Measurements from ENCODE around the gene CYP39A1. TPM values are rescaled to one million over a fixed set of nuclear protein-coding genes. Genes with fewer than 3 reads are reported as not detected.

Gene CYP39A1
- total and polyA plus RNA-seq, 2 experiments from 2014 or later, result 1.5 to 3.5 TPM

- no peaks in the 10 kb centered on the region for H3K27me3 ChIP-seq (ENCODE audit: insufficient read depth)
- Mint-ChIP-seq H3K36me3 (ENCODE audit: low read depth) (no peaks in the 10 kb centered on the region), H3K4me3 (no peak overlapping the region), H3K27ac (no peak overlapping the region), H3K27me3 (ENCODE audit: insufficient read depth, low read depth, poor library complexity) (peaks cover 3% of the 10 kb centered on the region), H3K9me3 (no peaks in the 10 kb centered on the region; the same call in 1 of the 3 replicates), H3K4me1 (no peaks in the 10 kb centered on the region)
- H3K36me3 ChIP-seq (ENCODE audit: insufficient read depth), result no peaks in the 10 kb centered on the region
- H3K4me1 ChIP-seq (ENCODE audit: insufficient read depth), result no peaks in the 10 kb centered on the region
- DNase-seq (ENCODE audit: low spot score), result no peak
- no peaks in the 10 kb centered on the region for H3K9me2 ChIP-seq (ENCODE audit: insufficient read depth)
- no peaks in the 10 kb centered on the region for H4K20me1 ChIP-seq (replicated peaks; ENCODE audit: insufficient read depth)
- no peak for TF ChIP-seq JUNB (IDR thresholded peaks at IDR 0.05; ENCODE audit: unreplicated experiment)
- no peak for TF ChIP-seq ZNF331 (CRISPR knock-in tag; IDR thresholded peaks at IDR 0.05; ENCODE audit: low read depth)
- no peak overlapping the region for H3K4me3 ChIP-seq
- H3F3A ChIP-seq (replicated peaks; ENCODE audit: low read depth), result no peaks in the 10 kb centered on the region
- no peaks in the 10 kb centered on the region for H3K79me2 ChIP-seq (replicated peaks; ENCODE audit: insufficient read depth)
- no peak overlapping the region for H3K4me2 ChIP-seq
- H3K27ac ChIP-seq (ENCODE audit: low read depth), result no peak overlapping the region
- H2AFZ ChIP-seq, result no peak overlapping the region
- no peak for ATAC-seq
Measured at GRCh38 chr6:46592046-46592445, 60.6 kb downstream of the CYP39A1 start.

GRCh38 chr6:46590765-46591164, 61.9 kb downstream of the CYP39A1 start:
- no peak for ATAC-seq

More at GRCh38 chr6:46590765-46591164, 61.9 kb downstream of the CYP39A1 start:
- Histone ChIP-seq H3K4me3 (no peak overlapping the region), H3K79me2 (replicated peaks; ENCODE audit: insufficient read depth) (no peaks in the 10 kb centered on the region), H3K4me1 (ENCODE audit: insufficient read depth) (no peaks in the 10 kb centered on the region), H3K36me3 (ENCODE audit: insufficient read depth) (no peaks in the 10 kb centered on the region), H2AFZ (no peak overlapping the region), H3K27me3 (ENCODE audit: insufficient read depth) (no peaks in the 10 kb centered on the region), H3K4me2 (no peak overlapping the region), H3K27ac (ENCODE audit: low read depth) (no peak overlapping the region), H4K20me1 (replicated peaks; ENCODE audit: insufficient read depth) (no peaks in the 10 kb centered on the region), H3F3A (replicated peaks; ENCODE audit: low read depth) (no peaks in the 10 kb centered on the region), H3K9me2 (ENCODE audit: insufficient read depth) (no peaks in the 10 kb centered on the region)
- Mint-ChIP-seq H3K4me3 (no peak overlapping the region), H3K4me1 (no peaks in the 10 kb centered on the region), H3K27ac (no peak overlapping the region), H3K27me3 (ENCODE audit: insufficient read depth, low read depth, poor library complexity) (peaks cover 3% of the 10 kb centered on the region), H3K9me3 (no peaks in the 10 kb centered on the region; the same call in 1 of the 3 replicates), H3K36me3 (ENCODE audit: low read depth) (no peaks in the 10 kb centered on the region)
- TF ChIP-seq NANOG (IDR thresholded peaks at IDR 0.05; ENCODE audit: borderline replicate concordance) (no peak), CTCF (conservative IDR thresholded peaks at IDR 0.05; ENCODE audit: low read depth in 2 of 2) (no peak), ETS1 (IDR thresholded peaks at IDR 0.05) (no peak), ZNF331 (CRISPR knock-in tag; IDR thresholded peaks at IDR 0.05; ENCODE audit: low read depth) (no peak), EZH2phosphoT487 (IDR thresholded peaks at IDR 0.05; ENCODE audit: unreplicated experiment) (no peak), ZNF114 (CRISPR knock-in tag; IDR thresholded peaks at IDR 0.05) (no peak), EZH2 (IDR thresholded peaks at IDR 0.05; ENCODE audit: low read depth, unreplicated experiment) (no peak), STAT1 (IDR thresholded peaks at IDR 0.05; ENCODE audit: unreplicated experiment) (no peak)
- no peak for DNase-seq (ENCODE audit: low spot score)
